Left ventricle myocardium superior (tissue), 1 donor: ENCODE results near the gene PARP9. TPM values are rescaled to one million over a fixed set of nuclear protein-coding genes. Genes with fewer than 3 reads are reported as not detected.
"Not testable (repeated sequence)": the region's sequence is repeated elsewhere in the genome, so short reads cannot be mapped to it uniquely, and the experiment has no call there.

Source experiments
- ATAC-seq: fragments of 200-7000 bp; cut with Tn5 transposase; one replicate; pipeline ENCODE4 v1.9.1; 2020; ENCODE audit warnings: mild to moderate bottlenecking, moderate library complexity
- DNase-seq: peaks from one replicate; pipeline ENCODE4 v3.0.0-alpha.2; 2020
- intact Hi-C: fragments of 100-400 bp; cut with micrococcal nuclease; formaldehyde crosslinking; loops from one replicate; pipeline ENCODE4 v1.11.0; 2022
- total RNA-seq: library from RNA; stranded (reverse); fragmentation: NEBNext Ultra II Directional; extraction: Animal tissue kit (Norgen Biotek cat#: 25700); gene quantifications from one replicate; pipeline ENCODE4 v1.2.1, GENCODE V29; 2021
- donor health status: DM: no; HTN: yes; CAD: no; lungs with severe emphysema.

The PARP9 gene
- total RNA-seq, 1 donor from 2014 or later: 11.8 TPM

DNA sequence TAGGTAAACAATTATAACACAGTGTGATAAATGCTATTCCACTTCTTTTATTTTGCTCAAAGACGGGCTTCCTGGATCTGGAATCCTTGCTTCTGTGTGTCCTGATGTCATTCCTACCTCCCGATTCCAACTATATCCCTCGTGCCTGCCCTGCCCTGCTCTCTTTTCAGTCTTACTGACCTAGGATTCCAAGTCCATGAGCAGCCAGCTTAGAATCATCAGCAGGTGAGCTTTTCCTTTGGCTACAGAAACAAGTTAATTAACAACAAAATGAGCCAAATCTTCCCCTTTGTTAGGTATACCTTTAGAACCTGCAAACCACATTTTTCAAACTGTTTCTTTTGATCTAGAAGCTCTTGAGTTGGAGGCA lies 27.5 kb downstream of the PARP9 start:
- ATAC-seq (no peak), DNase-seq (no peak)
- intact Hi-C loops: no loop called here

GRCh38 chr3:122535964-122536631 lies 28.0 kb downstream of the PARP9 start:
- DNase-seq: no peak
- intact Hi-C loops: no loop called here

GRCh38 chr3:122533931-122534334 lies 30.2 kb downstream of the PARP9 start:
- intact Hi-C loops: no loop called here
- ATAC-seq: no peak

More at GRCh38 chr3:122535964-122536631, 28.0 kb downstream of the PARP9 start:
- no peak for ATAC-seq

GRCh38 chr3:122533480-122533879 lies 30.6 kb downstream of the PARP9 start:
- intact Hi-C loops: no loop called here
- ATAC-seq: no peak

More at GRCh38 chr3:122533931-122534334, 30.2 kb downstream of the PARP9 start:
- no peak for DNase-seq

GRCh38 chr3:122530164-122530563 lies 33.9 kb downstream of the PARP9 start:
- intact Hi-C loops: no loop called here
- no peak for DNase-seq
- no peak for ATAC-seq

More at GRCh38 chr3:122533480-122533879, 30.6 kb downstream of the PARP9 start:
- DNase-seq: no peak

DNA sequence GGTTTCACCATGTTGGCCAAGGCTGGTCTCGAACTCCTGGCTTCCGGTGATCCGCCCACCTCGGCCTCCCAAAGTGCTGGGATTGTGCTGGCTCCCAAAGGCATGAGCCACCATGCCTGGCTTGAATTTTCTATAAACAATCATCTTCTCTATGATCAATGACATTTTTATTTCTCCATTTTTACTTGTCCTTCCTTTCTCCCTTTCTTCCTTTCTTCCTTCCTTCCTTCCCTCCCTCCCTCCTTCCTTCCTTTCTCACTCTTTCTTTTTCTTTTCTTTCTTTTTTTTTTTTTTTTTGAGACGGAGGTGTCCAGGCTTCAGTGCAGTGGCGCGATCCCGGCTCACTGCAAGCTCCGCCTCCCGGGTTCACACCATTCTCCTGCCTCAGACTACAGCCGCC lies 40.8 kb downstream of the PARP9 start:
- ATAC-seq: no peak
- intact Hi-C loops: no loop called here
- no peak for DNase-seq

DNA sequence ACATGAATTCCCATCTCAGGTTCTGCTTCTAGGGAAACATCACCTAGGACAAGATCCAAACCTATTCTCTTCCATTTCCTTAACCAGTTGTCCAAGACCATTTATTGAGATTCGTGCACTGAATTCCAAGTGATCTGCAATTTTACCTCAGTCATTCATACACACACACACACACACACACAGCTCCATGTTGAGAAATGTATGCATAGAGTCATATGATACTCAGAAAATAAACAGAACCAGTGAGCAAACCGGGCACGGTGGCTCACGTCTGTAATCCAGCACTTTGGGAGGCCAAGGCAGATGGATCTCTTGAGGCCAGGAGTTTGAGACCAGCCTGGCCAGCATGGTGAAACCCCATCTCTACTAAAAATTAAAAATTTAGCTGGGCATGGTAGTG lies 43.2 kb downstream of the PARP9 start:
- intact Hi-C loops: no loop called here
- ATAC-seq (no peak), DNase-seq (no peak)

GRCh38 chr3:122519693-122520092 lies 44.4 kb downstream of the PARP9 start:
- no peak for ATAC-seq
- no peak for DNase-seq
- intact Hi-C loops: no loop called here

GRCh38 chr3:122516846-122517360 lies 47.2 kb downstream of the PARP9 start:
- no peak for ATAC-seq

GRCh38 chr3:122515870-122516269 lies 48.2 kb downstream of the PARP9 start:
- intact Hi-C loops: no loop called here
- DNase-seq: no peak
- ATAC-seq: no peak

More at GRCh38 chr3:122516846-122517360, 47.2 kb downstream of the PARP9 start:
- intact Hi-C loops: no loop called here
- no peak for DNase-seq

GRCh38 chr3:122515020-122515468 lies 49.1 kb downstream of the PARP9 start:
- DNase-seq (no peak), ATAC-seq (no peak)
- intact Hi-C loops: no loop called here

GRCh38 chr3:122514123-122515019 lies 49.7 kb downstream of the PARP9 start, which contains the start of gene KPNA1:
TSS of gene KPNA1 (minus strand) at chr3:122514939. CDS start at chr3:122496565, 18,374 bp downstream.
- DNase-seq (peak; percentile 93), ATAC-seq (peak; percentile 98)
- intact Hi-C loops: no loop called here

GRCh38 chr3:122513386-122514122 lies 50.5 kb downstream of the PARP9 start:
- ATAC-seq: no peak
- DNase-seq: no peak
- intact Hi-C loops: no loop called here

DNA sequence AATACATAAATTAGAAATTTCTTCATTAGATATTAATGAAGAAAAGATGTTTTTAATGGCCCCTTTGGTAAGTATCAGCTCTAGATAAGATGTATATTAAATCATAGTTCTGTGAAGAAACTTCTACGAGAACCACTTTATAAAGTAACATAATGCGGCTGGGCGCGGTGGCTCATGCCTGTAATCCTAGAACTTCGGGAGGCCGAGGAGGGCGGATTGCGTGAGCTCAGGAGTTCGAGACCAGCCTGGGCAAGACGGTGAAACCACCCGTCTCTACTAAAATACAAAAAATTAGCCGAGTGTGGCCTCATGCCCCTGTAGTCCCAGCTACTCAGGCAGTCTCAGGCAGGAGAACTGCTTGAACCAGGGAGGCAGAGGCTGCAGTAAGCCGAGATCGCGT lies 51.8 kb downstream of the PARP9 start:
- intact Hi-C loops: no loop called here
- no peak for ATAC-seq

DNA sequence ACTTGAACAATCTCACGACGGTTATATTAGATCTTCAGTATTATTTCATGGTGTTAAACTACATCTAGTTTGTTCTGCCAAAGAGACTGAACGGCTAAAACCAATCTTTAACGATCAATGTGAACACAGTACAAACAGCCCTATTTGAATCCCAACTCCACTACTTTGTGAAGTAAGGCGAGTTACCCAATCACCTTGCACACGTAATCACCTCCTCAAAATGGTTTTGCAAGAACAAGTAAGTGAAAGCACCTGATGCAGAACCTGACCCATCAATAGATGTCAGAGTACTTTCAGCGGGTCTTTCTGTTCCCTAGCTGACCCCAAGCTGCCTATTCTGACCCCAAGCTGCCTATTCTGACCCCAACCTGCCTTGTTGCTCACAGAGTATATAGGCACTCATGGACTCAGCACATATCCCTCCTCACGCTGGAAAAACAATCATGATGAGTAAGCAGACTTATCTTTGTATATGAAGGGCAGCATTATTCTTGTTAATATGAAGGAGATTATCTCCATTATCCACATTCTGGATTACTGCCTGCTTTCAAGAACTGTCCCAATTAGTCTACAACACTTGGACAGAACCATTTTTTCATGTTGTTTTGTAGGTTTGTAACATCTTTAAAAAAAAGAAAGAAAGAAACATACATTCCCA lies 53.1 kb downstream of the PARP9 start:
- no peak for DNase-seq
- intact Hi-C loops: no loop called here
- ATAC-seq: no peak

More for the DNA sequence above, 51.8 kb downstream of the PARP9 start:
- DNase-seq: no peak

DNA sequence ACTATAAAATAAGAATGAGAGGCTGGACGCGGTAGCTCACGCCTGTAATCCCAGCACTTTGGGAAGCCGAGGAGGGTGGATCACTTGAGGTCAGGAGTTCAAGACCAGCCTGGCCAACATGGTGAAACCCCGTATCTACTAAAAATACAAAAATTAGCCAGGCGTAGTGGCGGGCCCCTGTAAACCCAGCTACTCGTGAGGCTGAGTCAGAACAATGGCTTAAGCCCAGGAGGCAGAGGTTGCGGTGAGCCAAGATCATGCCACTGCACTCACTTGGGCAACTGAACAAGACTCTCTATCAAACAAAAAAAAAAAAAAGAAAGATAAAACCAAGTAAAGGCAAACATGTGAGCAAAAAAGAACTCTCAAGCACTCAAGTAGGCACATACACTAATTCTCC lies 55.2 kb downstream of the PARP9 start:
- intact Hi-C loops, DNase-seq: not testable (repeated sequence)
- ATAC-seq: peak; percentile 57

DNA sequence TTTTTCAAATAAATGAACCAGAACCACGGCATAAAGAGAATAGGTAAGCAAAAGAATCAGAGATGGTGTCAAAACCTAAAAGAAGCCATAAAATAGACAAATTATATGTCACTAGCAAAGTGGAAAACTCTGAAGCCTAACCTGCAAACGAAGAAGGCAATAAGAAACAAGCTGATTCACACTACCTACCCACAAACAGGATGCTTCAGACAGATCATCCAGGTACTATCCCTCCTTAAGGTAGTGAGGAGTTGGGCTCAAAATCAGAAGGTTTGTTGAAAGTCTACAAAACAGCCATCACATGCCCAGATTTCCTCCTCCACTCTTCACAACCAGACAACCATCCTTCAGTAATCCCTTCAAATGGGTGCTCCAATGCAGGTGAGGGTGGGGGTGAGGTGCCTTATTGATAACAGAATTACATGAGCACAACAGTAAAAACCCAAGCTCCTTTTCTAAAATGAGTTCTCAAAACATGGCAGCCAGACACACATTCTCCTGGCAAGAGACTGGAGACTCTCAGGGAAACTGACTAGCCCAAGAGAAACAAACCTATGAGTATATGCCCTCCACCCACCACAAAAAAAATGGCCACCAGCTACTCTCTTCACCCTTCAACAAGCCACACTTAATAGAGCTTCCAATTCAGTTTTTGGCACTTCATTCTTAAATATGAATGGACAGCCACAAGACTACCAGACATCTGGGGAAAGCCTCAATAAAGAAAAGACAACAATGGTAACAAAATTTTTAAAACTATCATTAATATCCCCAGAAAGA lies 55.8 kb downstream of the PARP9 start:
- intact Hi-C loops: no loop called here
- ATAC-seq (no peak), DNase-seq (no peak)

GRCh38 chr3:122506450-122506849 lies 57.6 kb downstream of the PARP9 start:
- ATAC-seq (no peak), DNase-seq (no peak)
- intact Hi-C loops: no loop called here
